Prostate gland (tissue), 2 donors: ENCODE results near the gene PIGR. TPM values are rescaled to one million over a fixed set of nuclear protein-coding genes. Genes with fewer than 3 reads are reported as not detected.

Experiments
- DNase-seq: peaks from one replicate; pipeline ENCODE4 v3.0.0-alpha.2; 2019; ENCODE audit warnings: low spot score
- H3K27ac ChIP-seq, 2 donors: fragments of 200-600 bp; sonication (generic); 2 replicates each; pipeline ENCODE4 v1.5.1; 2017 to 2019
- H3K27me3 ChIP-seq: fragments of 200-600 bp; sonication (generic); replicated peaks from 2 replicates; pipeline ENCODE4 v1.5.1; 2019; ENCODE audit not compliant: insufficient read depth
- H3K36me3 ChIP-seq, 2 donors: fragments of 200-600 bp; sonication (generic); 1 replicate in 1 of 2; 2 replicates in 1 of 2; pipeline versions ENCODE4 v1.5.1 to v1.8.1; 2017 to 2019
- H3K4me1 ChIP-seq: fragments of 200-600 bp; sonication (generic); replicated peaks from 2 replicates; pipeline ENCODE4 v1.5.1; 2019
- H3K4me3 ChIP-seq, 2 donors: fragments of 200-600 bp; sonication (generic); 2 replicates each; pipeline ENCODE4 v1.5.1; 2017 to 2019
- H3K9me3 ChIP-seq: fragments of 200-600 bp; sonication (generic); 2 replicates; pipeline ENCODE4 v1.5.1; 2017
- POLR2A ChIP-seq: fragments of 450-650 bp; IDR thresholded peaks from one replicate; pipeline ENCODE4 v1.6.1; 2016; ENCODE audit warnings: antibody characterized with exemption, mild to moderate bottlenecking
- POLR2AphosphoS5 ChIP-seq: sonication (generic); formaldehyde crosslinking; IDR thresholded peaks from one replicate; pipeline ENCODE4 v1.6.1; 2017; ENCODE audit warnings: antibody characterized with exemption
- WGBS: methylation state at CpG from one replicate; pipeline ENCODE4 v1.1.5; 2018; 5-methylcytosine and 5-hydroxymethylcytosine counted together
- intact Hi-C: fragments of 100-400 bp; cut with DNase I; formaldehyde crosslinking; loops from one replicate; pipeline ENCODE4 v1.14.2; 2022
- total RNA-seq, 2 donors: library from RNA; depleted of rRNA; stranded (reverse); fragments of >200 nt; gene quantifications; one replicate each; pipeline ENCODE4 v1.1.0, GENCODE V29; 2016
- TF ChIP-seq, protein P1 (sequence below), 4 experiments: fragments of 200-600 bp in 2 of 4; fragments of 450-650 bp in 2 of 4; sonication (generic) in 2 of 4; IDR thresholded peaks; 1 replicate in 3 of 4; 2 replicates in 1 of 4; pipeline ENCODE4 v1.5.1; 2016 to 2019; ENCODE audit warnings: antibody characterized with exemption in 4 of 4, mild to moderate bottlenecking in 2 of 4, moderate library complexity in 2 of 4

Gene PIGR
- total RNA-seq, 2 donors from 2014 or later, result 1.9 to 91.7 TPM

DNA sequence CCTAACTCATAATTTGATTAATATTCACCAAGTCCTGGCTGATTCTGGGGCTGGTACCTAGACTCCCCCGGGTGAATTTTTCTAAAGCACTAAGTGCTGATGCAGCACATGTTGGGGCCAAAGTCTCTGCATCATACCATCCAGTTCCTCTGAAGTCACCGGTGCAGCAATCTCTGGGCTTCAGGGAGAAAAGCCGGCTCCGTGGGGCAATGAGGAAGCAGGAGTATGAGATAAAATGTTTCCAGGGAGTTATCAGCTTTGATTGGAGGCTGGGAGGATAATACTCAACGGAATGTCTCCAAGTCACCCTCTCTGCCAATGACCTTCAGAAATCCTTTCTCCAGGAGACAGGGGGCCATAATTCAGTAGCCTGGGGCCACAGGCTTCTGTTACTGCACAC lies 22.8 kb upstream of the PIGR start:
- WGBS, result 79% methylated on average over 5 of the region's 5 CpGs
- Histone ChIP-seq H3K4me1 (no peaks in the 10 kb centered on the region), H3K27ac (no peak overlapping the region), H3K4me3 (no peak overlapping the region), H3K9me3 (no peaks in the 10 kb centered on the region), H3K36me3 (no peaks in the 10 kb centered on the region), H3K27me3 (no peaks in the 10 kb centered on the region)
- intact Hi-C loops, result no loop called here
- no peak for TF ChIP-seq POLR2A
- no peak for TF ChIP-seq POLR2AphosphoS5
- TF ChIP-seq, protein P1, sequence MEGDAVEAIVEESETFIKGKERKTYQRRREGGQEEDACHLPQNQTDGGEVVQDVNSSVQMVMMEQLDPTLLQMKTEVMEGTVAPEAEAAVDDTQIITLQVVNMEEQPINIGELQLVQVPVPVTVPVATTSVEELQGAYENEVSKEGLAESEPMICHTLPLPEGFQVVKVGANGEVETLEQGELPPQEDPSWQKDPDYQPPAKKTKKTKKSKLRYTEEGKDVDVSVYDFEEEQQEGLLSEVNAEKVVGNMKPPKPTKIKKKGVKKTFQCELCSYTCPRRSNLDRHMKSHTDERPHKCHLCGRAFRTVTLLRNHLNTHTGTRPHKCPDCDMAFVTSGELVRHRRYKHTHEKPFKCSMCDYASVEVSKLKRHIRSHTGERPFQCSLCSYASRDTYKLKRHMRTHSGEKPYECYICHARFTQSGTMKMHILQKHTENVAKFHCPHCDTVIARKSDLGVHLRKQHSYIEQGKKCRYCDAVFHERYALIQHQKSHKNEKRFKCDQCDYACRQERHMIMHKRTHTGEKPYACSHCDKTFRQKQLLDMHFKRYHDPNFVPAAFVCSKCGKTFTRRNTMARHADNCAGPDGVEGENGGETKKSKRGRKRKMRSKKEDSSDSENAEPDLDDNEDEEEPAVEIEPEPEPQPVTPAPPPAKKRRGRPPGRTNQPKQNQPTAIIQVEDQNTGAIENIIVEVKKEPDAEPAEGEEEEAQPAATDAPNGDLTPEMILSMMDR (IDR thresholded peaks at IDR 0.05), result no peak
- no peak for DNase-seq

DNA sequence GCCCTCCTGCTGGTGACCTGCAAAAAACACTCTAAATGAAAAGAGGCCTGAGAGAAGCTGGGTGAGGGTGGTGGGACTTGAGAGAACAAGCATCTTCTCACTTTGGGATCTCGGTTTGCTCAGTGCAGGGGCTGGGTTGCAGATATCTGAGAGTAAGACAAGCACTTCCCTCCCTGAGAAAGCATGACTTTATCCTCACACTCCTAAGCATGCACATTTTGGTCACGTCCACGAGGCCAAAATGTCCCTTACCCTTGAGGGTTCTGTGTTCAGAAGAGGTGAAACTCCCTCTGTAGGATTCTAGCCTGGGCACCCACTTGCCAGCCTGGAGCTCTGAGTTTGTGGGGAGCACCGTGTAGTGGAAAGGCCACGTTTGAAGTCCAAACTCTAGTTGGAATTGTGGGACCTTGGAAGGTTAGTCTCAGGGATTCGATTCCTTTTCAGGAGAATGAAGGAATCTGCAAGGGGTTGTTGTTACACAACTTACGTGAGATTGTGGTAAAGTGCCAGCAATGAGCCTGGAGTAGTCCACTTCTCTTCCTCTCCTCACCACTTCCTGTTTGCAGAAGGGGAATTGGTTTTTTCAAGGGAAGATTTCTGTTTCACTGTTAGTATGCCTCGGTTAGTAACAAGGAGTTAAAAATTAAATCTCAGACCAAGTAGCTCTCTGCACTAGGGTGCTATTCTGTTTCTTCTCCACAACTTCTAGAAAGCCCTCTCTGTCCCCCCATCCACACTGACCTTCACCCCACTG lies 21.0 kb upstream of the PIGR start:
- Histone ChIP-seq H3K27ac (no peak overlapping the region), H3K36me3 (no peaks in the 10 kb centered on the region), H3K9me3 (no peaks in the 10 kb centered on the region), H3K27me3 (no peaks in the 10 kb centered on the region), H3K4me1 (no peaks in the 10 kb centered on the region), H3K4me3 (no peak overlapping the region)
- WGBS, result 74% methylated on average over 8 of the region's 8 CpGs
- intact Hi-C loops, result no loop called here
- no peak for TF ChIP-seq POLR2A
- TF ChIP-seq POLR2AphosphoS5, result no peak
- TF ChIP-seq, protein P1 (IDR thresholded peaks at IDR 0.05), result no peak
- no peak for DNase-seq

DNA sequence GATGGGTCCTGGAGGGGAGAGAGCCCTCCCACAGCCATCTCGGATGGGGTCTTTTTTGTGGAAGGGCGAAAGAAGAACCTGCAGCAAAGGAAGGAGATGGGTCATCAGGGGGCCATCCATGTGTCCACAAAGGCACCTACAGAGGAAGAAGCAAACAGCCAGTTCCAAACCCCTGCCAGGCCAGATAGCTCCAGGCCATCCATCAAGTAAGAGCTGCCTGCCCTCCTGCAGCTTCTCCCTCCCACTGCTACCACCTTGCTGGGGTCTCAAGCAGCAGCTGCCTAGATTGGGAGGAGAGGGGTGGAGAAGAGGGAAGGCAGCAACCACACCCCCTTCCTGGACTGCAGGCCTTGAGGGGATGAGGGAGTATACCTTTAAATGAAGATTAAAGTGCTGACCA lies 19.5 kb upstream of the PIGR start:
- Histone ChIP-seq H3K4me1 (no peaks in the 10 kb centered on the region), H3K27me3 (no peaks in the 10 kb centered on the region), H3K36me3 (no peaks in the 10 kb centered on the region), H3K27ac (no peak overlapping the region), H3K4me3 (no peak overlapping the region), H3K9me3 (no peaks in the 10 kb centered on the region)
- TF ChIP-seq POLR2A (no peak), POLR2AphosphoS5 (no peak)
- TF ChIP-seq, protein P1 (IDR thresholded peaks at IDR 0.05), result no peak
- WGBS, result 97% methylated on average over 2 of the region's 2 CpGs
- intact Hi-C loops, result no loop called here
- DNase-seq, result no peak

DNA sequence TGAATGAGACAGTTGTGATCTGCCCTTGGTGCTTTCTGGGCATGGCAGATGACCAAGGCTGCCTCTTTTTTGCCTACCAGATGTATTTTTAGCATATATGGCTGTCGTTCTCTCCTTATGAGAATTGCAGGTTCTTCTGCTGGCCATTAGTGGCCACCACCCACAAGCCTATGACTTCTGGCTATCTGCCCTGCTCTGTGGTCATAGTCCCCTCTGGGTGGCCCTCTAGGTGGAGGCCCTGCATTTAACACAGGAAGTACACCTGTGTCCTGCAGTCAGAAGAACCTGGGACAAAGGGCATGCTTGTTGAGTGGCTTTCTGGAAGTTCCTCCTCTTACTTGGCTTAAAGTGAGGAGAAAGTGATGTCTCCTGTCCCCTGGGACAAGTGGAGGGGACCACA lies 17.5 kb upstream of the PIGR start:
- Histone ChIP-seq H3K27ac (no peak overlapping the region), H3K4me1 (no peaks in the 10 kb centered on the region), H3K36me3 (no peaks in the 10 kb centered on the region), H3K9me3 (no peaks in the 10 kb centered on the region), H3K4me3 (no peak overlapping the region), H3K27me3 (no peaks in the 10 kb centered on the region)
- intact Hi-C loops, result no loop called here
- no peak for DNase-seq
- 100% methylated on average over 1 of the region's 1 CpG for WGBS
- TF ChIP-seq POLR2AphosphoS5 (no peak), POLR2A (no peak)
- TF ChIP-seq, protein P1 (IDR thresholded peaks at IDR 0.05), result no peak

DNA sequence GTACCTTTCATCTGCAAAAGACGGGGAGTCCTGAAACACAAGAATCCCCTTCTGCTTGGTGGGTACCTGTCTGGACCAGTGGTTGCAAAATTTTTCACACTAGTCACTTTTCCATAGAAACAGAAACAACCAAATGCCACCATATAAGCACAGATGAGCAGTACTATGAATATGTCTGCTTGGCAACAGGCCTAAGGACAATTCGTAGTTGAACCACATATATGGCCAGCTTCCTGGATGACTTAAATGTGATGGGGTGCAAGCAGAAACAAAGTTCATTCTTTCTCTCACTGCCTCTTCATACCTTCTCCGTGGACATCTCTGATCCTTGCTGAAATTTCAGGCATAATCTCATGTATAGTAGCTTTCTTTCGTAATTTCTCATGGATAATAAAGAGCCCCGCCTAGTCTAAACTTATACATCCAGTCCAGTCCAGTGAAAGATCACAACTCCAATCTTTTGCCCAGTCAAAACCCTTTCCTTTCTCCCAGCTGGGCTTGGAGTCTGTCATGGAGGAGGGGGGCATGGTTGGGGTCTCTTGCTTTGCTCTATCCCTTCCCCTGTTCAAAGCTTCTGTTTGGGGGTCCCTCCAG lies 16.9 kb upstream of the PIGR start:
- Histone ChIP-seq H3K4me3 (no peak overlapping the region), H3K27ac (no peak overlapping the region), H3K9me3 (no peaks in the 10 kb centered on the region), H3K27me3 (no peaks in the 10 kb centered on the region), H3K4me1 (no peaks in the 10 kb centered on the region), H3K36me3 (no peaks in the 10 kb centered on the region)
- TF ChIP-seq, protein P1 (IDR thresholded peaks at IDR 0.05), result no peak
- TF ChIP-seq POLR2A (no peak), POLR2AphosphoS5 (no peak)
- 92% methylated on average over 5 of the region's 5 CpGs for WGBS
- DNase-seq, result no peak
- intact Hi-C loops, result no loop called here
